ENCODE results near the gene ZWILCH.
A peak's percentile ranks its signal among the peaks of the same experiment; 100 is the strongest.

ZWILCH gene

DNA sequence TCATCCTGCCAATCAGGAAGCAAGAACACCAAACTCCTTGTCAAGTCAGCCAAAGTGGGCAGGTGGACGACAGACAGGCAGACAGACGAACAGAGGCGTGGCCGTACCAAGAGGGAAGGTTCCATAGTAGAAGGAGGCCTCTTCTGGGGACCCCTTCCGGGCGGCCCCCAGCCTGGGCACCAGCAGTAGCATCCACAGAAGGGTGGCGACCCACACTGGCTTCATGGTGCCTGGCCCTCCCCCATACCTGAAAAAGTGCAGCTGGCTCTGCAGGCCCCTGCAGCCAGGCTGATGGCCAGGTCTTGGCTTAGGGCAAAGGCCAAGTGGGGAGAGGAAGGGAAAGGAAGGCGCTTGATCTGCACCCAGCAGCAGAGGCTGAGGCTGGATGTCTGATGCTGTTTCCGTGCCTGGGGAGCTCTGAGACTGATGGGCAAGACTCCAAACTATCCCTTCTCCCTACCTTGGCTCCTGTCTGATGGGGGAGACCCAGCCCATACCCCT is 60.1 kb downstream of the ZWILCH start:
- TF ChIP-seq, protein P1, sequence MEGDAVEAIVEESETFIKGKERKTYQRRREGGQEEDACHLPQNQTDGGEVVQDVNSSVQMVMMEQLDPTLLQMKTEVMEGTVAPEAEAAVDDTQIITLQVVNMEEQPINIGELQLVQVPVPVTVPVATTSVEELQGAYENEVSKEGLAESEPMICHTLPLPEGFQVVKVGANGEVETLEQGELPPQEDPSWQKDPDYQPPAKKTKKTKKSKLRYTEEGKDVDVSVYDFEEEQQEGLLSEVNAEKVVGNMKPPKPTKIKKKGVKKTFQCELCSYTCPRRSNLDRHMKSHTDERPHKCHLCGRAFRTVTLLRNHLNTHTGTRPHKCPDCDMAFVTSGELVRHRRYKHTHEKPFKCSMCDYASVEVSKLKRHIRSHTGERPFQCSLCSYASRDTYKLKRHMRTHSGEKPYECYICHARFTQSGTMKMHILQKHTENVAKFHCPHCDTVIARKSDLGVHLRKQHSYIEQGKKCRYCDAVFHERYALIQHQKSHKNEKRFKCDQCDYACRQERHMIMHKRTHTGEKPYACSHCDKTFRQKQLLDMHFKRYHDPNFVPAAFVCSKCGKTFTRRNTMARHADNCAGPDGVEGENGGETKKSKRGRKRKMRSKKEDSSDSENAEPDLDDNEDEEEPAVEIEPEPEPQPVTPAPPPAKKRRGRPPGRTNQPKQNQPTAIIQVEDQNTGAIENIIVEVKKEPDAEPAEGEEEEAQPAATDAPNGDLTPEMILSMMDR (IDR thresholded peaks at IDR 0.05) = no peak
- Histone ChIP-seq H3K27me3 (no peaks in the 10 kb centered on the region), H3K4me3 (ENCODE audit: low read depth in 1 of 2, low read length in 1 of 2) (no peak overlapping the region), H3K36me3 (no peaks in the 10 kb centered on the region), H3K4me1 (ENCODE audit: control insufficient read depth in 1 of 2, insufficient read depth in 1 of 2, low read depth in 1 of 2, low read length in 1 of 2) (peaks cover 0 to 5% of the 10 kb centered on the region in 2 experiments), H3K27ac (no peak overlapping the region), H3K9me3 (no peaks in the 10 kb centered on the region)

DNA sequence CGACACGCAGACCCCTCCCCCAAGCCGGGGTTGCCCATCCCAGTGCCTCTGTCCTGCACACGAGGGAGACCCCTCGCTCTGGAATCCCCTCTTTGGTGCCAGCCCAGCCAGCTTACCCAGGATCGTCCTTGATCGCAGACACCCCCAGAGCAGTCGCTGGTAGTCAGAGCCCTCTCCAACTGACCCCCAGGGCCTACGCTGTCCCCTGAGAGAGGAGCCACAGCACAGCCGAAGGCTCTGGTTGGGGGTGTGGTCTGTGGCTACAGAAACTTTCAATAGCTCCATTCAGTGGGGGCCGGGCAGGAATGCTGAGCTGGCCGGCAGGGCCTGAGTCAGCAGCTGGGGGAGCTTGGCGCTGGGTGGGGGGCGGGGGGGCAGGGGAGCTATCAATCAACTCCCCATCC is 60.6 kb downstream of the ZWILCH start, which contains the start of gene LCTL:
LCTL (minus strand) TSS at position 258 of the 404 bp plus-strand sequence. CDS start 633 bp downstream, outside the sequence.
- Histone ChIP-seq H3K9me3 (no peaks in the 10 kb centered on the region), H3K27me3 (no peaks in the 10 kb centered on the region), H3K27ac (no peak within 1 kb of the TSS), H3K36me3 (no peaks in the 10 kb centered on the region), H3K4me3 (ENCODE audit: low read depth in 1 of 2, low read length in 1 of 2) (no peak within 1 kb of the TSS), H3K4me1 (ENCODE audit: control insufficient read depth in 1 of 2, insufficient read depth in 1 of 2, low read depth in 1 of 2, low read length in 1 of 2) (peaks cover 0 to 5% of the 10 kb centered on the region in 2 experiments)
- TF ChIP-seq, protein P1 (IDR thresholded peaks at IDR 0.05) = no peak

DNA sequence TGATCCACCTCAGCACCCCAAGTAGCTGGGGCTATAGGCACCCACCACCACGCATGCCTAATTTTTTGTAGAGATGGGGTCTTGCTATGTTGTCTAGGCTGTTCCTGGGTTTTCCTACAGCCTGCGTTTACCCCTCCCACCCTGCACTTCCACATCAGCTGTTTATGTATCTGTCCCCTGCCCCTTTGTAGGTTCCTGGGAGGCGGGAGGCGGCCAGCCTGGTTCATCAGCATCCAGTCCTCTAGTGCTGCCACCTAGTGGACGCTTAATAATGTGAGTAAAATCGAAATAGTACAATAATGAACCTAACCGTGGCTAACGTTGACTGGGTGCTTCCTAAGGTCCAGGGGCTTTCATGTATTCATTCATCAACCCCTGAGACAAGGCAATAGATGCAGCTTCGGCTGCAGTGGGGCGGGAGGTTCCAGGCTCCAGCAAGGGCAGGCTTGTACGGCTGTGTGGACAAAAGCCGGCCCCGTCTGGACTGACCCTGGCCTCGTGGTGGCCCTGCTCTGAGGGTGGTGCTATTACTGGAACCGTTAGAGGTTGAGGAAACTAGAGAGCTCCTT is 61.9 kb downstream of the ZWILCH start:
- Histone ChIP-seq H3K4me3 (ENCODE audit: low read depth in 1 of 2, low read length in 1 of 2) (no peak overlapping the region), H3K36me3 (no peaks in the 10 kb centered on the region), H3K9me3 (no peaks in the 10 kb centered on the region), H3K27ac (no peak overlapping the region), H3K27me3 (no peaks in the 10 kb centered on the region), H3K4me1 (ENCODE audit: control insufficient read depth in 1 of 2, insufficient read depth in 1 of 2, low read depth in 1 of 2, low read length in 1 of 2) (peaks cover 0 to 5% of the 10 kb centered on the region in 2 experiments)
- TF ChIP-seq, protein P1 (IDR thresholded peaks at IDR 0.05) = peak; percentile 39

DNA sequence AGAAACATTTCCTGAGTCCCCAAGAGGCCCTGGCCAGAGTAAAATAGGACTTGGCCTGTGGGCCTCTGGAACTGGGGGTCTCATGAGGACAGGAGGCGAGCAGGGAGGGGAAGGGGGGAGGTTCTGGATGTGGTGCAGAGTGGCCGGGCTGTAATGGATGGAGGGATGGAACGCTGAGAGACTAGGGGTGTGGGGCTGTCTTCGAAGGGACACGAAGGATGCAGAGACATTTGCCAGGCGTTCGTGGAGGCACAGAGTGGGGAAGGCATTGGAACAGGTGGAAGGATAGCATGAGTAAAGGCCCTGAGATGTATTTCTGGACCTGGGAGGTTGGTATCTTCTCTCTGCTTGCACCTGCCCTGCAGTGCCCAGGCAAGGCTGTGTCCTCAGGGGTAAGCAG is 62.8 kb downstream of the ZWILCH start:
- Histone ChIP-seq H3K36me3 (no peaks in the 10 kb centered on the region), H3K27me3 (no peaks in the 10 kb centered on the region), H3K27ac (no peak overlapping the region), H3K4me1 (ENCODE audit: control insufficient read depth in 1 of 2, insufficient read depth in 1 of 2, low read depth in 1 of 2, low read length in 1 of 2) (peaks cover 0 to 5% of the 10 kb centered on the region in 2 experiments), H3K9me3 (no peaks in the 10 kb centered on the region), H3K4me3 (ENCODE audit: low read depth in 1 of 2, low read length in 1 of 2) (no peak overlapping the region)
- TF ChIP-seq, protein P1 (IDR thresholded peaks at IDR 0.05) = no peak

DNA sequence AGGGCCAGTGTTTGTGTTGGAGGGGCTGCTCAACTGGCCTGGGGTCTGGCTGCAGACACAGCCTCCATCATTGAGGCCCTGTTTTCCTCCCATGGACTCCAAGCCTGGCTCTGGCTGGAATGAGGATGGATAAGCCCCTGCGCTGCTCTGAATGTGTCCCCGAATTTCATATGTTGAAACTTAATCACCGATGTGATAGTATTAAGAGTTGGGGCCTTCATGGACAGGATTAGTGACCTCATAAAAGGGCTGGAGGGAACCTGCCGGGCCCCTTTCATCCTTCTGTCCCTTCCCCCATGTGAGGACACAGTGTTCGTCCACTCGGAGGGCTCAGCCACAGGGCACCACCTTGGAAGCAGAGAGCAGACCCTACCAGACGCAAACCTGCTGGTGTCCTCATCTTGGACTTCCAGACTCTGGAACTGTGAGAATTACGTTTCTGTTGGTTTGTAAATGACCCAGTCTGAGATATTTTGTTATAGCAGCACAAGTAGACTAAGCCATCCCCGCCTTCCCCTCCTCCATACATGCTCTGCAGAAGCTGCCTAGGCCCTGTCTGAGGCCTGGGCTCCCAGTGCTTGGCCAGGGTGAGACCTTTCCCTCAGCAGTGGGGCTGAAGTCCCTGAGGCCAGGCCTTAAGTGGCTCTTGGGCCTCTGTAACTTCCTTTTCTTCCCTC is 64.5 kb downstream of the ZWILCH start:
- no peak overlapping the region for H3K4me3 ChIP-seq (ENCODE audit: low read depth in 1 of 2, low read length in 1 of 2)
- H3K27me3 ChIP-seq = no peaks in the 10 kb centered on the region
- no peak overlapping the region for H3K27ac ChIP-seq
- peaks cover 0 to 5% of the 10 kb centered on the region in 2 experiments for H3K4me1 ChIP-seq (ENCODE audit: control insufficient read depth in 1 of 2, insufficient read depth in 1 of 2, low read depth in 1 of 2, low read length in 1 of 2)
- no peaks in the 10 kb centered on the region for H3K36me3 ChIP-seq
- no peaks in the 10 kb centered on the region for H3K9me3 ChIP-seq
- TF ChIP-seq, protein P1 (IDR thresholded peaks at IDR 0.05) = no peak
